Mesenchymal stem cell (in vitro differentiated cells and primary cell): Measurements from ENCODE around the gene KYNU.

Source experiments
- DNase-seq: peaks from one replicate; pipeline ENCODE4 v3.0.0-alpha.2; 2013
- H2AFZ ChIP-seq: one replicate; pipeline ENCODE4 v1.6.1; 2013; ENCODE audit warnings: low read depth, mild to moderate bottlenecking, control low read depth, inconsistent platforms, low read length, moderate library complexity
- H2AK5ac ChIP-seq: 2 replicates; pipeline ENCODE4 v1.6.1; 2013; ENCODE audit warnings: low read length, moderate library complexity, mild to moderate bottlenecking, inconsistent platforms; ENCODE audit not compliant: severe bottlenecking
- H2BK120ac ChIP-seq: one replicate; pipeline ENCODE4 v1.6.1; 2013; ENCODE audit warnings: low read depth, mild to moderate bottlenecking, inconsistent platforms, low read length, moderate library complexity
- H2BK12ac ChIP-seq, 2 experiments: one replicate each; pipeline ENCODE4 v1.6.1; 2013; ENCODE audit warnings: inconsistent platforms in 2 of 2, low read length in 2 of 2, mild to moderate bottlenecking in 2 of 2, moderate library complexity in 2 of 2, control low read depth in 1 of 2
- H2BK15ac ChIP-seq: one replicate; pipeline ENCODE4 v1.6.1; 2013; ENCODE audit warnings: mild to moderate bottlenecking, low read depth, inconsistent platforms; ENCODE audit not compliant: poor library complexity, severe bottlenecking
- H2BK5ac ChIP-seq: 2 replicates; pipeline ENCODE4 v1.6.1; 2013; ENCODE audit warnings: low read depth, mild to moderate bottlenecking, low read length, control low read depth, inconsistent platforms; ENCODE audit not compliant: poor library complexity, severe bottlenecking
- H3K14ac ChIP-seq, 2 experiments: one replicate each; pipeline ENCODE4 v1.6.1; 2013; ENCODE audit warnings: inconsistent platforms in 2 of 2, low read length in 2 of 2, control low read depth in 1 of 2, mild to moderate bottlenecking in 1 of 2, moderate library complexity in 1 of 2
- H3K18ac ChIP-seq, 2 experiments: one replicate each; pipeline ENCODE4 v1.6.1; 2013; ENCODE audit warnings: inconsistent platforms in 2 of 2, low read length in 2 of 2, control low read depth in 1 of 2, low read depth in 1 of 2, mild to moderate bottlenecking in 1 of 2
- H3K23ac ChIP-seq, 2 experiments: one replicate each; pipeline ENCODE4 v1.6.1; 2013; ENCODE audit warnings: inconsistent platforms in 2 of 2, low read length in 2 of 2, mild to moderate bottlenecking in 2 of 2, moderate library complexity in 2 of 2, control low read depth in 1 of 2
- H3K27ac ChIP-seq: 2 replicates; pipeline ENCODE4 v1.5.1; 2013; ENCODE audit warnings: mild to moderate bottlenecking, moderate library complexity, low read length, control low read depth, inconsistent platforms; ENCODE audit not compliant: poor library complexity, severe bottlenecking
- H3K27me3 ChIP-seq, 2 experiments: 2 replicates each; pipeline versions ENCODE4 v1.6.1 to v1.7.0; 2013; ENCODE audit warnings: low read length in 2 of 2, mild to moderate bottlenecking in 2 of 2, moderate library complexity in 2 of 2, control low read depth in 1 of 2, inconsistent platforms in 1 of 2; ENCODE audit not compliant: control insufficient read depth in 1 of 2, insufficient read depth in 1 of 2
- H3K36me3 ChIP-seq, 2 experiments: 2 replicates each; pipeline versions ENCODE4 v1.6.1 to v1.7.0; 2013; ENCODE audit warnings: low read length in 2 of 2, control low read depth in 1 of 2, inconsistent platforms in 1 of 2, low read depth in 1 of 2, mild to moderate bottlenecking in 1 of 2; ENCODE audit not compliant: insufficient read depth in 2 of 2, control insufficient read depth in 1 of 2
- H3K4ac ChIP-seq, 2 experiments: one replicate each; pipeline ENCODE4 v1.6.1; 2013; ENCODE audit warnings: inconsistent platforms in 2 of 2, low read length in 2 of 2, mild to moderate bottlenecking in 2 of 2, moderate library complexity in 2 of 2, control low read depth in 1 of 2, low read depth in 1 of 2
- H3K4me1 ChIP-seq: 2 replicates; pipeline ENCODE4 v1.6.1; 2013; ENCODE audit warnings: low read depth, low read length, control low read depth; ENCODE audit not compliant: control insufficient read depth, insufficient read depth
- H3K4me2 ChIP-seq: 2 replicates; pipeline ENCODE4 v1.6.1; 2013; ENCODE audit warnings: low read length, mild to moderate bottlenecking, inconsistent platforms; ENCODE audit not compliant: poor library complexity, severe bottlenecking
- H3K4me3 ChIP-seq, 2 experiments: 2 replicates each; pipeline versions ENCODE4 v1.5.1 to v1.7.0; 2013; ENCODE audit warnings: low read length in 2 of 2, mild to moderate bottlenecking in 2 of 2, control low read depth in 1 of 2, low read depth in 1 of 2; ENCODE audit not compliant: insufficient read depth in 1 of 2
- H3K79me1 ChIP-seq: replicated peaks from 2 replicates; pipeline ENCODE4 v1.6.1; 2013; ENCODE audit warnings: mild to moderate bottlenecking, control low read depth, low read length, inconsistent platforms; ENCODE audit not compliant: poor library complexity, severe bottlenecking
- H3K9ac ChIP-seq: 2 replicates; pipeline ENCODE4 v1.7.0; 2013; ENCODE audit warnings: mild to moderate bottlenecking, low read length, moderate library complexity
- H3K9me3 ChIP-seq: 2 replicates; pipeline ENCODE4 v1.7.0; 2013; ENCODE audit warnings: mild to moderate bottlenecking, low read length; ENCODE audit not compliant: control insufficient read depth
- H4K8ac ChIP-seq: one replicate; pipeline ENCODE4 v1.6.1; 2013; ENCODE audit warnings: inconsistent platforms, mild to moderate bottlenecking, low read length, moderate library complexity
- H4K91ac ChIP-seq: one replicate; pipeline ENCODE4 v1.6.1; 2013; ENCODE audit warnings: mild to moderate bottlenecking, low read length, inconsistent platforms
- WGBS: methylation state at CpG from one replicate; pipeline ENCODE4 v1.1.7; 2013; ENCODE audit warnings: mixed read lengths; 5-methylcytosine and 5-hydroxymethylcytosine counted together

Gene KYNU

DNA sequence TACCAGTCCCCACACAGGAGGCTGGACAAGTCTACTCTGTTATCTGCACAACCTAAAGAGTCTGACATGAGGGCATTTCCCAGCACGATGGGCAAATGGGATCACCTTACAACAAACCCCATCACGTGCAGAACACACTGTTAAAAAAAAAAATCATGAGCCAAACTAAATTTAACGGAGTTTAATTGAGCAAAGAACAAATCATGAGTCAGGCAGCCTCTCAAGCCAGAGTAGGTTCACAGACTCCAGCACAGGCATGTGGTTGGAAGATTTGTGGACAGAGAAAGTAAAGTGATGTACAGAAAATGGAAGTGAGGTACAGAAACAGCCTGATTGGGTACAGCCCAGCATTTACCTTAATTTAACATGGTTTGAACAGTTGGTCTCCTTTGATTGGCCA lies 59.9 kb downstream of the KYNU start:
- no peaks in the 10 kb centered on the region for H3K4me1 ChIP-seq
- no peaks in the 10 kb centered on the region for H3K79me1 ChIP-seq
- no peaks in the 10 kb centered on the region for H3K27me3 ChIP-seq
- H3K23ac ChIP-seq: no peak overlapping the region
- no peak overlapping the region for H2BK15ac ChIP-seq
- no peak overlapping the region for H2AFZ ChIP-seq
- no peak overlapping the region for H2BK12ac ChIP-seq
- no peak overlapping the region for H3K4me3 ChIP-seq
- WGBS: 94% methylated on average over 3 of the region's 3 CpGs
- H2AK5ac ChIP-seq: no peak overlapping the region
- no peak overlapping the region for H4K91ac ChIP-seq
- no peaks in the 10 kb centered on the region for H3K9me3 ChIP-seq
- no peak overlapping the region for H3K27ac ChIP-seq
- DNase-seq: no peak
- no peak overlapping the region for H3K18ac ChIP-seq
- H3K9ac ChIP-seq: no peak overlapping the region
- H3K14ac ChIP-seq: no peak overlapping the region
- no peak overlapping the region for H2BK5ac ChIP-seq
- no peak overlapping the region for H3K4me2 ChIP-seq
- H2BK120ac ChIP-seq: no peak overlapping the region
- no peak overlapping the region for H3K4ac ChIP-seq
- H3K36me3 ChIP-seq: no peaks in the 10 kb centered on the region
- H4K8ac ChIP-seq: no peak overlapping the region

DNA sequence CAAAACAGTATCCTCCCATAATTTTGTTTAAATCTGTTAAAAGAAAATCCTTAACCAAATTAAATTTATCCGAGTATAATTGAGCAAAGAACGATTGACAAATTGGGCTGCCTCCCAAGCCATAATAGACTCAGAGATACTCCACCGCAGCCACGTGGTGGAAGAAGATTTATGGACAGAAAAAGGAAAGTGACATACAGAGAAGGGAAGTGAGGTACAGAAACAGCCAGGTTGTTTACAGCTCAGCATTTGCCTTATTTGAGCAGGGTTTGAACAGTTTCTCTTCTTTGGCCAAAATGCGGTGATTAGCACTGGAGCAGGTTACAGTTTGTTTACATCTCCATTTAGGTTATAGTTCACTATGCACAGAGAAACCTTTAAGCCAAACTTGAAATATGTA lies 60.8 kb downstream of the KYNU start:
- Histone ChIP-seq H4K91ac (no peak overlapping the region), H3K27me3 (no peaks in the 10 kb centered on the region), H3K23ac (no peak overlapping the region), H3K4me1 (no peaks in the 10 kb centered on the region), H3K27ac (no peak overlapping the region), H3K4ac (no peak overlapping the region), H3K14ac (no peak overlapping the region), H2BK15ac (no peak overlapping the region), H3K4me2 (no peak overlapping the region), H2BK12ac (no peak overlapping the region), H2BK5ac (no peak overlapping the region), H3K36me3 (no peaks in the 10 kb centered on the region), H4K8ac (no peak overlapping the region), H3K79me1 (no peaks in the 10 kb centered on the region), H2AFZ (no peak overlapping the region), H3K9me3 (no peaks in the 10 kb centered on the region), H2AK5ac (no peak overlapping the region), H3K18ac (no peak overlapping the region), H2BK120ac (no peak overlapping the region), H3K9ac (no peak overlapping the region), H3K4me3 (no peak overlapping the region)
- WGBS: 72% methylated on average over 5 of the region's 5 CpGs
- DNase-seq: no peak

DNA sequence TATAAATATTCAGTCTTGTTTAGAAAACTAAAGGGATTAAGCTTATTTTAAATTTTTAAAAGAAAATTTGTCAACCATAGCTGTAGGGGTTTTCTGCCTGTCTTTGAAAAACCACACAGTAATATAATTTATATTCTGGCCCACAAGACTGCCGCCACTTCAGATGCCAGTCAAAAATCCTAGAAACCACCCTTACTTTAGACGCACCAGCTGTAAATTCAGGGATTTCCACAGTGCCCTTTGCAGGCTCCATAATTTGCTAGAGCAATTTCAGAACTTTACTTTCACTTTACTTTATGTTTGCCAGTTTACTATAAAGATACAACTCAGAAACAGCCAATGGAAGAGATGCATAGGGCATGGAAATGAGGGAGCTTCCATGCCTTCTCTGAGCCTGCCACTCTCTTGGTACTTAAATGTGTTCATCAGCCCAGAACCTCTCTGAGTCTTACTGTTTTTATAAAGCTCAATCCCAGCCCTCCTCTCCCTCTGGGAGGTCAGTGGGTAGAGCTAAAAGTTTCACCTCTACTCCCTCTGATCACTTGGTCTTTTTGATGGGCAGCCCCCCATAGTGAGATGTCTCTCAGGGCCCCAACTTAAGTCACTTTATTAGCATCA lies 63.3 kb downstream of the KYNU start:
- Histone ChIP-seq H3K18ac (no peak overlapping the region), H3K9me3 (no peaks in the 10 kb centered on the region), H3K14ac (no peak overlapping the region), H3K36me3 (no peaks in the 10 kb centered on the region), H3K9ac (no peak overlapping the region), H3K27ac (no peak overlapping the region), H3K4ac (no peak overlapping the region), H4K8ac (no peak overlapping the region), H2BK12ac (no peak overlapping the region), H2AK5ac (no peak overlapping the region), H2AFZ (no peak overlapping the region), H2BK120ac (no peak overlapping the region), H3K79me1 (no peaks in the 10 kb centered on the region), H2BK15ac (no peak overlapping the region), H3K4me2 (no peak overlapping the region), H3K27me3 (no peaks in the 10 kb centered on the region), H3K23ac (no peak overlapping the region), H2BK5ac (no peak overlapping the region), H3K4me3 (no peak overlapping the region), H4K91ac (no peak overlapping the region), H3K4me1 (no peaks in the 10 kb centered on the region)
- no peak for DNase-seq
- WGBS: 92% methylated on average over 2 of the region's 2 CpGs

DNA sequence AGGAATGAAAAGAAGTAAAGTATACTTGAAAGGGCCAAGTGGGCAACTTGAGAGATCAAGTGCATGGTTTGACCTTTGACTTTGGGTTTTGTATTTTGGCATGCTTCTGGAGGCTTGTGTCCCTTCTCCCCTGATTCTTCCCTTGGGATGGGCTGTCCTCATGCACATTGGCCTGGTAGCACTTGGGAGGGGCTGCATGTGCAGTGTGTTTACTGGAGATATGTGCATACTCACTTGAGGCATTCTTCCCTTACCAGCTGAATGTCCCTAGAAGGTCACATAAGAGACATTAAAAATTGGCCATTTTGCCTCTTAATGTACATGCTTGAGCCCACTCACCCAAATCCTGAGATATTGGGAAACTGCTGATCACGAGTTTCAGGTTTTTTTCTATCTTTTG lies 65.2 kb downstream of the KYNU start:
- Histone ChIP-seq H3K4me1 (no peaks in the 10 kb centered on the region), H3K36me3 (no peaks in the 10 kb centered on the region), H2BK120ac (no peak overlapping the region), H4K8ac (no peak overlapping the region), H3K9ac (no peak overlapping the region), H2BK15ac (no peak overlapping the region), H3K4me2 (no peak overlapping the region), H3K4me3 (no peak overlapping the region), H3K27me3 (no peaks in the 10 kb centered on the region), H3K4ac (no peak overlapping the region), H2BK12ac (no peak overlapping the region), H3K18ac (no peak overlapping the region), H4K91ac (no peak overlapping the region), H3K79me1 (no peaks in the 10 kb centered on the region), H2BK5ac (no peak overlapping the region), H2AFZ (no peak overlapping the region), H3K9me3 (no peaks in the 10 kb centered on the region), H2AK5ac (no peak overlapping the region), H3K23ac (no peak overlapping the region), H3K27ac (no peak overlapping the region), H3K14ac (no peak overlapping the region)
- peak; percentile 24 for DNase-seq
- WGBS: 91% methylated on average over 1 of the region's 1 CpG
